ENCODE measurements around the gene UBE2U.

- TF ChIP-seq CTCF (IDR thresholded peaks at IDR 0.05), result peak; percentile 66 to 83 (median 78)
- TF ChIP-seq POLR2A (IDR thresholded peaks at IDR 0.05), result no peak
Observed at GRCh38 chr1:64268653-64269557, 65.5 kb downstream of the UBE2U start.

All from right lobe of liver (tissue), 4 donors.